H1 (cell line): ENCODE data around the gene GPER1. TPM values are rescaled to one million over a fixed set of nuclear protein-coding genes. Genes with fewer than 3 reads are reported as not detected.

Experiments
- CTCF ChIA-PET: fragments of 300-600 bp; sonication (Branson Sonifier 250); formaldehyde crosslinking; loops from one replicate; lab custom pipeline; 2021; ENCODE audit not compliant: partially characterized antibody; lab: Charles Lee
- POLR2A ChIA-PET: fragments of 300-600 bp; sonication (Branson Sonifier 250); formaldehyde crosslinking; loops from one replicate; lab custom pipeline; 2021; ENCODE audit warnings: inconsistent platforms; ENCODE audit not compliant: partially characterized antibody; lab: Charles Lee
- DNase-seq, 2 experiments: peaks; one replicate each; pipeline versions ENCODE4 v3.0.0 to v3.0.0-alpha.2; 2010 to 2022; ENCODE audit warnings: low spot score in 2 of 2, low read depth in 1 of 2, mixed read lengths in 1 of 2
- FAIRE-seq: peaks from 2 replicates; lab custom pipeline; 2011; peaks lifted over from hg19 to GRCh38; lab: Jason Lieb, UNC
- H2AFZ ChIP-seq: 2 replicates; pipeline ENCODE4 v1.8.1; 2012; ENCODE audit warnings: low read length, inconsistent platforms
- H2AK5ac ChIP-seq: 2 replicates; pipeline ENCODE4 v1.6.1; 2013; ENCODE audit warnings: low read depth, low read length
- H2BK120ac ChIP-seq: replicated peaks from 2 replicates; pipeline ENCODE3; 2013; ENCODE audit warnings: low read depth, low read length, inconsistent platforms
- H2BK12ac ChIP-seq: 2 replicates; pipeline ENCODE4 v1.6.1; 2013; ENCODE audit warnings: low read depth, low read length
- H2BK15ac ChIP-seq: 2 replicates; pipeline ENCODE4 v1.6.1; 2013; ENCODE audit warnings: low read length
- H2BK20ac ChIP-seq: 2 replicates; pipeline ENCODE4 v1.6.1; 2013; ENCODE audit warnings: low read length
- H2BK5ac ChIP-seq: 2 replicates; pipeline ENCODE4 v1.6.1; 2013; ENCODE audit warnings: low read depth, low read length
- H3K14ac ChIP-seq: 2 replicates; pipeline ENCODE4 v1.6.1; 2013; ENCODE audit warnings: inconsistent platforms; ENCODE audit not compliant: insufficient read length
- H3K18ac ChIP-seq: 2 replicates; pipeline ENCODE4 v1.6.1; 2013; ENCODE audit warnings: low read length; ENCODE audit errors: extremely low read depth
- H3K23ac ChIP-seq: 2 replicates; pipeline ENCODE4 v1.6.1; 2013; ENCODE audit warnings: inconsistent platforms; ENCODE audit not compliant: insufficient read length
- H3K23me2 ChIP-seq: 2 replicates; pipeline ENCODE4 v1.6.1; 2013; ENCODE audit warnings: low read depth, low read length
- H3K27ac ChIP-seq: 2 replicates; pipeline ENCODE4 v1.6.1; 2011; ENCODE audit warnings: low read depth, low read length, inconsistent platforms
- H3K27me3 ChIP-seq, 4 experiments: replicated peaks in 1 of 4; 1 replicate in 1 of 4; 2 replicates in 3 of 4; pipeline versions ENCODE4 v1.6.1 to v1.8.1; 2011 to 2013; ENCODE audit warnings: low read length in 3 of 4, mild to moderate bottlenecking in 3 of 4, inconsistent platforms in 2 of 4, mixed read lengths in 2 of 4, moderate library complexity in 1 of 4; ENCODE audit not compliant: control insufficient read depth in 3 of 4, insufficient read depth in 3 of 4; ENCODE audit errors: extremely low read depth in 1 of 4
- H3K36me3 ChIP-seq, 4 experiments: 2 replicates each; pipeline versions ENCODE4 v1.6.1 to v1.8.1; 2011 to 2013; ENCODE audit warnings: mild to moderate bottlenecking in 4 of 4, low read length in 3 of 4, moderate library complexity in 2 of 4, control low read depth in 1 of 4, inconsistent platforms in 1 of 4; ENCODE audit not compliant: insufficient read depth in 4 of 4, control insufficient read depth in 2 of 4
- H3K4ac ChIP-seq: replicated peaks from 2 replicates; pipeline ENCODE3; 2013; ENCODE audit warnings: low read length, low read depth, mixed read lengths, inconsistent platforms; ENCODE audit not compliant: insufficient read length
- H3K4me1 ChIP-seq, 4 experiments: replicated peaks in 1 of 4; 1 replicate in 1 of 4; 2 replicates in 3 of 4; pipeline versions ENCODE4 v1.6.1 to v1.8.1; 2011 to 2013; ENCODE audit warnings: low read length in 3 of 4, inconsistent platforms in 2 of 4, mixed read lengths in 1 of 4; ENCODE audit not compliant: insufficient read depth in 4 of 4, control insufficient read depth in 3 of 4
- H3K4me2 ChIP-seq, 2 experiments: 2 replicates each; pipeline versions ENCODE4 v1.6.1 to v1.8.1; 2011 to 2013; ENCODE audit warnings: low read depth in 2 of 2, low read length in 2 of 2, control low read depth in 1 of 2, inconsistent platforms in 1 of 2, mild to moderate bottlenecking in 1 of 2; ENCODE audit not compliant: insufficient read depth in 1 of 2
- H3K4me3 ChIP-seq, 4 experiments: fragments of 200-600, 300-600 bp in 1 of 4; sonication (generic), shearing (Covaris generic), sonication (Bioruptor Twin) in 1 of 4; 2 replicates each; pipeline versions ENCODE4 v1.5.1 to v1.8.1; 2011 to 2016; ENCODE audit warnings: low read length in 4 of 4, low read depth in 3 of 4, control low read depth in 2 of 4, inconsistent platforms in 2 of 4, mild to moderate bottlenecking in 2 of 4, mixed read lengths in 1 of 4, moderate library complexity in 1 of 4; ENCODE audit not compliant: insufficient read depth in 2 of 4; ENCODE audit errors: extremely low read depth in 1 of 4
- H3K56ac ChIP-seq: replicated peaks from 2 replicates; pipeline ENCODE3; 2013; ENCODE audit warnings: low read depth, mild to moderate bottlenecking, mixed read lengths, low read length, inconsistent platforms; ENCODE audit not compliant: insufficient read length
- H3K79me1 ChIP-seq: 2 replicates; pipeline ENCODE4 v1.6.1; 2013; ENCODE audit warnings: low read depth, low read length, control low read depth
- H3K79me2 ChIP-seq, 2 experiments: 2 replicates each; pipeline versions ENCODE4 v1.6.1 to v1.8.1; 2012 to 2013; ENCODE audit warnings: low read length in 2 of 2, mild to moderate bottlenecking in 2 of 2, inconsistent platforms in 1 of 2; ENCODE audit not compliant: insufficient read depth in 2 of 2, control insufficient read depth in 1 of 2
- H3K9ac ChIP-seq, 4 experiments: replicated peaks in 1 of 4; 1 replicate in 1 of 4; 2 replicates in 3 of 4; pipeline versions ENCODE4 v1.6.1 to v1.8.1; 2011 to 2013; ENCODE audit warnings: low read depth in 3 of 4, low read length in 3 of 4, control low read depth in 2 of 4, mild to moderate bottlenecking in 2 of 4, moderate library complexity in 2 of 4, inconsistent platforms in 1 of 4; ENCODE audit errors: extremely low read depth in 1 of 4
- H3K9me3 ChIP-seq, 2 experiments: 2 replicates each; pipeline versions ENCODE4 v1.6.1 to v1.8.1; 2012 to 2013; ENCODE audit warnings: mild to moderate bottlenecking in 2 of 2, moderate library complexity in 2 of 2, control low read depth in 1 of 2, inconsistent platforms in 1 of 2, low read depth in 1 of 2, low read length in 1 of 2, mixed read lengths in 1 of 2; ENCODE audit not compliant: insufficient read depth in 2 of 2
- H4K20me1 ChIP-seq, 2 experiments: replicated peaks in 1 of 2; 2 replicates each; pipeline versions ENCODE3 to v1.8.1; 2011 to 2013; ENCODE audit warnings: inconsistent platforms in 2 of 2, low read length in 2 of 2, mild to moderate bottlenecking in 1 of 2; ENCODE audit not compliant: insufficient read depth in 2 of 2, control insufficient read depth in 1 of 2
- H4K5ac ChIP-seq: 2 replicates; pipeline ENCODE4 v1.6.1; 2013; ENCODE audit warnings: low read length, low read depth, mixed read lengths, inconsistent platforms; ENCODE audit not compliant: insufficient read length
- H4K8ac ChIP-seq: 2 replicates; pipeline ENCODE4 v1.8.0; 2013; ENCODE audit warnings: mild to moderate bottlenecking, moderate library complexity, low read length, inconsistent platforms; ENCODE audit not compliant: insufficient read depth; ENCODE audit errors: extremely low read depth
- H4K91ac ChIP-seq: replicated peaks from 2 replicates; pipeline ENCODE3; 2013; ENCODE audit warnings: low read length, mixed read lengths, inconsistent platforms; ENCODE audit not compliant: insufficient read length
- CBX8 ChIP-seq: fragments of 300-800, 300-1000 bp; sonication (generic); IDR thresholded peaks from 2 replicates; pipeline ENCODE4 v1.7.1; 2016; ENCODE audit warnings: low read depth, low read length, borderline replicate concordance
- CEBPB ChIP-seq: IDR thresholded peaks from 2 replicates; pipeline ENCODE4 v1.6.1; 2012; ENCODE audit warnings: low read depth, low read length
- EZH2 ChIP-seq: fragments of 200-600 bp; sonication (generic); IDR thresholded peaks from 2 replicates; pipeline ENCODE4 v1.7.1; 2012; ENCODE audit warnings: low read depth, mild to moderate bottlenecking, moderate library complexity, low read length, inconsistent platforms; ENCODE audit not compliant: severe bottlenecking
- GTF2F1 ChIP-seq: IDR thresholded peaks from 2 replicates; pipeline ENCODE4 v1.6.1; 2012; ENCODE audit warnings: low read depth, low read length, improper control_type of control experiment, borderline replicate concordance
- JUND ChIP-seq: IDR thresholded peaks from 2 replicates; pipeline ENCODE4 v1.6.1; 2011; ENCODE audit warnings: mild to moderate bottlenecking, improper control_type of control experiment, low read length
- KDM5A ChIP-seq: fragments of 200-600 bp; IDR thresholded peaks from 2 replicates; pipeline ENCODE4 v1.7.1; 2012; ENCODE audit warnings: mild to moderate bottlenecking, low read length, inconsistent platforms, mixed read lengths
- POU5F1 ChIP-seq: IDR thresholded peaks from 2 replicates; pipeline ENCODE4 v1.6.1; 2011; ENCODE audit warnings: low read depth, mild to moderate bottlenecking, low read length, moderate library complexity
- RBBP5 ChIP-seq: IDR thresholded peaks from 2 replicates; pipeline ENCODE4 v1.7.1; 2012; ENCODE audit warnings: low read depth, mild to moderate bottlenecking, inconsistent platforms, low read length, moderate library complexity, borderline replicate concordance
- SUZ12 ChIP-seq: fragments of 200-600 bp; sonication (generic); IDR thresholded peaks from 2 replicates; pipeline ENCODE4 v1.6.1; 2012; ENCODE audit warnings: mild to moderate bottlenecking, inconsistent platforms, low read length, moderate library complexity, mixed read lengths
- TAF1 ChIP-seq: IDR thresholded peaks from 2 replicates; pipeline ENCODE4 v1.6.1; 2011; ENCODE audit warnings: mild to moderate bottlenecking, low read depth, low read length
- WGBS, 2 experiments: shearing (Covaris generic) in 1 of 2; methylation state at CpG; one replicate each; pipeline versions ENCODE4 v1.1.6 to v1.1.7; 2013 to 2015; ENCODE audit warnings: low lambda C conversion rate in 2 of 2, mixed read lengths in 2 of 2, inconsistent platforms in 1 of 2, low coverage in 1 of 2, missing lambda C conversion rate in 1 of 2; ENCODE audit not compliant: insufficient replicate concordance in 2 of 2, insufficient coverage in 1 of 2, insufficient read length in 1 of 2; ENCODE audit errors: extremely low coverage in 1 of 2, missing lambda C conversion rate in 1 of 2; 5-methylcytosine and 5-hydroxymethylcytosine counted together
- polyA plus RNA-seq, 7 experiments: library from polyadenylated mRNA; depleted of rRNA in 3 of 7; stranded (reverse) in 5 of 7; unstranded in 2 of 7; fragments of >200 nt in 5 of 7; fragments of 200-250 nt in 2 of 7; gene quantifications; 1 replicate in 5 of 7; 2 replicates in 1 of 7; 4 replicates in 1 of 7; pipeline versions ENCODE4 v1.2.1 to v1.2.3, GENCODE V29; 2011 to 2013; ENCODE audit warnings: missing spikeins in 2 of 7, mixed read lengths in 2 of 7
- total RNA-seq: library from RNA; stranded (reverse); fragmentation: NEBNext Ultra II Directional; extraction: Animal tissue kit (Norgen Biotek cat#: 25700); gene quantifications from 2 replicates; pipeline ENCODE4 v1.2.1, GENCODE V29; 2021
- TF ChIP-seq, protein P1 (sequence below), 3 experiments: IDR thresholded peaks; 1 replicate in 2 of 3; 2 replicates in 1 of 3; pipeline versions ENCODE4 v1.5.1 to v1.6.1; 2011; ENCODE audit warnings: low read length in 3 of 3, mild to moderate bottlenecking in 3 of 3, inconsistent platforms in 2 of 3, low read depth in 1 of 3, moderate library complexity in 1 of 3; ENCODE audit not compliant: insufficient read depth in 1 of 3; ENCODE audit errors: control extremely low read depth in 1 of 3

The GPER1 gene
- total and polyA plus RNA-seq, 2 of the 8 experiments (the other 6 are each of a cell fraction or from before 2014, with no cell fraction given) = 0.24 to 0.47 TPM

DNA sequence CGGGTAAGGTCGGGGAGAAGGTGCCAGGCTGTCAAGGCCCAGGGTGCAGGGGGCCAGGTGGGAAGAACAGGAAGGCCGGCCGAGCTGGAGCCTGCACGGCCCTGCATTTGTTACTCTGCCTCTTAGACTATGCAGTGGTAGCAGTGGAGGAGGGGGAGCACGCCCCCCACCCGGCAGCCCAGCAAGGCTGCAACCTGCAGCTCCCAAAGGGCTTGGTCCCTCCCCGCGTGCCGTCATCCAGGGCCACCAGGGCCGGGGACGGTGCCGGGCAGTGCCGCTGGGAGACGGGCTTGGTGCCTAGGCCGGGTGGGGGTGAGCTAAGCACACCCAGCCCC is 7.0 kb upstream of the GPER1 start:
- H4K20me1 ChIP-seq = peaks cover 3 to 13% of the 10 kb centered on the region in 2 experiments
- H3K27ac ChIP-seq = no peak overlapping the region
- CTCF ChIA-PET = interaction anchor here (0.9 to 12.1 kb wide), 9 partner anchors 11 to 106 kb away, joined by 3 to 83 read pairs (median 3); partner anchors contain the start of gene COX19
- TF ChIP-seq GTF2F1 (no peak), JUND (no peak), TAF1 (no peak), CBX8 (no peak), CEBPB (no peak), POU5F1 (no peak), EZH2 (no peak), RBBP5 (no peak), KDM5A (no peak), SUZ12 (no peak)
- TF ChIP-seq, protein P1, sequence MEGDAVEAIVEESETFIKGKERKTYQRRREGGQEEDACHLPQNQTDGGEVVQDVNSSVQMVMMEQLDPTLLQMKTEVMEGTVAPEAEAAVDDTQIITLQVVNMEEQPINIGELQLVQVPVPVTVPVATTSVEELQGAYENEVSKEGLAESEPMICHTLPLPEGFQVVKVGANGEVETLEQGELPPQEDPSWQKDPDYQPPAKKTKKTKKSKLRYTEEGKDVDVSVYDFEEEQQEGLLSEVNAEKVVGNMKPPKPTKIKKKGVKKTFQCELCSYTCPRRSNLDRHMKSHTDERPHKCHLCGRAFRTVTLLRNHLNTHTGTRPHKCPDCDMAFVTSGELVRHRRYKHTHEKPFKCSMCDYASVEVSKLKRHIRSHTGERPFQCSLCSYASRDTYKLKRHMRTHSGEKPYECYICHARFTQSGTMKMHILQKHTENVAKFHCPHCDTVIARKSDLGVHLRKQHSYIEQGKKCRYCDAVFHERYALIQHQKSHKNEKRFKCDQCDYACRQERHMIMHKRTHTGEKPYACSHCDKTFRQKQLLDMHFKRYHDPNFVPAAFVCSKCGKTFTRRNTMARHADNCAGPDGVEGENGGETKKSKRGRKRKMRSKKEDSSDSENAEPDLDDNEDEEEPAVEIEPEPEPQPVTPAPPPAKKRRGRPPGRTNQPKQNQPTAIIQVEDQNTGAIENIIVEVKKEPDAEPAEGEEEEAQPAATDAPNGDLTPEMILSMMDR (IDR thresholded peaks at IDR 0.05; ENCODE audit: control extremely low read depth in 1 of 3, insufficient read depth in 1 of 3, low read depth in 1 of 3, low read length in 3 of 3) = no peak

More for the DNA sequence above, 7.0 kb upstream of the GPER1 start:
- Histone ChIP-seq H3K27me3 (no peaks in the 10 kb centered on the region), H3K23ac (no peak overlapping the region), H3K9ac (no peak overlapping the region), H4K91ac (no peak overlapping the region), H2BK20ac (no peak overlapping the region), H3K9me3 (no peaks in the 10 kb centered on the region), H3K14ac (no peak overlapping the region), H3K56ac (no peak overlapping the region), H2AK5ac (no peak overlapping the region), H3K4ac (no peak overlapping the region), H2AFZ (no peak overlapping the region), H3K18ac (no peak overlapping the region), H2BK120ac (no peak overlapping the region), H3K79me1 (peaks cover 5% of the 10 kb centered on the region; the same call in 1 of the 2 replicates), H3K79me2 (no peaks in the 10 kb centered on the region; a peak in 1 of 4 replicates), H3K4me3 (no peak overlapping the region), H2BK5ac (no peak overlapping the region), H4K8ac (peak overlapping the region; percentile 86; the same call in 1 of the 2 replicates), H3K23me2 (no peaks in the 10 kb centered on the region), H2BK15ac (no peak overlapping the region), H4K5ac (no peak overlapping the region), H2BK12ac (no peak overlapping the region), H3K4me2 (no peak overlapping the region), H3K36me3 (no peaks in the 10 kb centered on the region), H3K4me1 (no peaks in the 10 kb centered on the region; a peak in 2 of 7 replicates)
- FAIRE-seq (no peak), DNase-seq (no peak)
- POLR2A ChIA-PET = no interaction called here
- WGBS, 2 experiments = 95% methylated on average over 16 of the region's 16 CpGs; no CpG with 5 or more reads in 1 of the 2 experiments
